HepG2 (cell line): ENCODE results near the gene CDYL. TPM values are rescaled to one million over a fixed set of nuclear protein-coding genes. Genes with fewer than 3 reads are reported as not detected.

Experiments
- ARID5B ChIP-seq: IDR thresholded peaks from 2 replicates; pipeline ENCODE4 v1.4.0; 2020; ENCODE audit warnings: mild to moderate bottlenecking, missing genetic modification reagents
- ASH2L ChIP-seq: fragments of 300-600, 200-600 bp; sonication (generic); IDR thresholded peaks from 2 replicates; pipeline ENCODE4 v1.7.0; 2017; ENCODE audit warnings: low read depth, mild to moderate bottlenecking, moderate library complexity, mixed read lengths, low read length; ENCODE audit not compliant: insufficient read length
- BRF2 ChIP-seq: sonication (generic); formaldehyde crosslinking; IDR thresholded peaks from 2 replicates; pipeline ENCODE4 v1.8.1; 2022; ENCODE audit warnings: mild to moderate bottlenecking, missing genetic modification reagents
- CBX1 ChIP-seq: IDR thresholded peaks from one replicate; pipeline ENCODE4 v1.6.1; 2016; ENCODE audit warnings: antibody characterized with exemption, low read depth
- GABPB1 ChIP-seq: IDR thresholded peaks from 2 replicates; pipeline ENCODE4 v1.6.1; 2016; ENCODE audit warnings: mild to moderate bottlenecking, missing genetic modification reagents, moderate library complexity, missing compliant biosample characterization
- GATA4 ChIP-seq: sonication (generic); IDR thresholded peaks from 2 replicates; pipeline ENCODE4 v1.6.1; 2016; ENCODE audit warnings: antibody characterized with exemption, low read depth, borderline replicate concordance
- GTF2F1 ChIP-seq: fragments of 150-350 bp; IDR thresholded peaks from 2 replicates; pipeline ENCODE4 v1.6.1; 2014; ENCODE audit warnings: low read length
- HNRNPH1 ChIP-seq: fragments of 200-400 bp; formaldehyde crosslinking; optimal IDR thresholded peaks from 2 replicates; pipeline ENCODE3; 2017; ENCODE audit warnings: mild to moderate bottlenecking, low read depth, low read length
- IKZF4 ChIP-seq: sonication (generic); formaldehyde crosslinking; IDR thresholded peaks from 2 replicates; pipeline ENCODE4 v1.5.1; 2020; ENCODE audit warnings: borderline replicate concordance, mild to moderate bottlenecking, low read depth, missing genetic modification reagents; ENCODE audit errors: not compliant biosample characterization
- JDP2 ChIP-seq: sonication (generic); formaldehyde crosslinking; IDR thresholded peaks from 2 replicates; pipeline ENCODE4 v1.8.1; 2022; ENCODE audit warnings: missing genetic modification reagents, borderline replicate concordance
- KDM2A ChIP-seq: sonication (generic); formaldehyde crosslinking; IDR thresholded peaks from 2 replicates; pipeline ENCODE4 v1.4.0; 2020; ENCODE audit warnings: low read depth, missing genetic modification reagents, borderline replicate concordance
- KDM5A ChIP-seq: fragments of 200-600 bp; sonication (generic); IDR thresholded peaks from 2 replicates; pipeline ENCODE4 v1.7.0; 2018; ENCODE audit warnings: antibody characterized with exemption, mild to moderate bottlenecking, low read length, borderline replicate concordance
- PHF21A ChIP-seq: sonication (generic); formaldehyde crosslinking; IDR thresholded peaks from 2 replicates; pipeline ENCODE4 v1.5.0; 2020; ENCODE audit warnings: mild to moderate bottlenecking, missing genetic modification reagents
- POGZ ChIP-seq: sonication (generic); formaldehyde crosslinking; IDR thresholded peaks from 2 replicates; pipeline ENCODE4 v1.4.0; 2020; ENCODE audit warnings: mild to moderate bottlenecking, missing genetic modification reagents
- REXO4 ChIP-seq: sonication (generic); formaldehyde crosslinking; IDR thresholded peaks from 2 replicates; pipeline ENCODE4 v1.8.0; 2022; ENCODE audit warnings: missing genetic modification reagents, mild to moderate bottlenecking, borderline replicate concordance
- SAP130 ChIP-seq: IDR thresholded peaks from 2 replicates; pipeline ENCODE4 v1.6.1; 2016; ENCODE audit warnings: low read depth
- ZBTB26 ChIP-seq: IDR thresholded peaks from 2 replicates; pipeline ENCODE4 v1.6.1; 2016; ENCODE audit warnings: missing compliant biosample characterization, missing genetic modification reagents, borderline replicate concordance
- ZBTB33 ChIP-seq: sonication (generic); formaldehyde crosslinking; IDR thresholded peaks from 2 replicates; pipeline ENCODE4 v1.4.0; 2020; ENCODE audit warnings: missing genetic modification reagents
- ZNF235 ChIP-seq: sonication (generic); formaldehyde crosslinking; IDR thresholded peaks from 2 replicates; pipeline ENCODE4 v1.8.1; 2023; ENCODE audit warnings: mild to moderate bottlenecking, missing genetic modification reagents, borderline replicate concordance
- ZNF331 ChIP-seq: sonication (generic); formaldehyde crosslinking; IDR thresholded peaks from 2 replicates; pipeline ENCODE4 v1.4.0; 2020; ENCODE audit warnings: missing genetic modification reagents
- polyA plus RNA-seq, 8 experiments: library from polyadenylated mRNA; depleted of rRNA in 3 of 8; stranded (reverse) in 7 of 8; unstranded in 1 of 8; fragments of >200 nt; fragmentation: Illumina TruSeq in 4 of 8; extraction: Trizol in 4 of 8; gene quantifications; 2 replicates each; pipeline versions ENCODE4 v1.2.1 to v1.2.3, GENCODE V29; 2011 to 2016; ENCODE audit warnings: low read depth in 4 of 8, missing spikeins in 1 of 8, mixed read lengths in 1 of 8; ENCODE audit not compliant: insufficient read depth in 1 of 8
- total RNA-seq, 5 experiments: library from RNA; depleted of rRNA; stranded (reverse); fragments of >200 nt; fragmentation: Illumina TruSeq; extraction: Trizol; gene quantifications; 2 replicates each; pipeline ENCODE4 v1.2.3, GENCODE V29; 2016; ENCODE audit warnings: low read depth in 1 of 5

CDYL gene
- total and polyA plus RNA-seq, 2 of the 13 experiments (the other 11 are each of a cell fraction or from before 2014, with no cell fraction given): 22.8 to 105 TPM

GRCh38 chr6:4809999-4810918, 34.1 kb downstream of the CDYL start (continued):
- TF ChIP-seq POGZ: peak; percentile 18
- TF ChIP-seq CBX1: no peak
- no peak for TF ChIP-seq GTF2F1
- TF ChIP-seq GABPB1 (CRISPR knock-in tag): no peak
- TF ChIP-seq GATA4: no peak
- no peak for TF ChIP-seq ZNF235
- TF ChIP-seq REXO4: no peak
- TF ChIP-seq KDM5A: no peak
- no peak for TF ChIP-seq HNRNPH1
- no peak for TF ChIP-seq KDM2A (CRISPR knock-in tag)
- no peak for TF ChIP-seq BRF2 (CRISPR knock-in tag)
- TF ChIP-seq IKZF4 (CRISPR knock-in tag): no peak
- TF ChIP-seq SAP130 (CRISPR knock-in tag): peak; percentile 50; the same call in 1 of the 2 replicates
- no peak for TF ChIP-seq JDP2 (CRISPR knock-in tag)
- TF ChIP-seq ARID5B (CRISPR knock-in tag): peak; percentile 89
- no peak for TF ChIP-seq ZBTB33
- TF ChIP-seq ZNF331 (CRISPR knock-in tag): peak; percentile 29; the same call in 1 of the 2 replicates
- peak; percentile 44 for TF ChIP-seq PHF21A (CRISPR knock-in tag)
- TF ChIP-seq ZBTB26 (CRISPR knock-in tag): no peak
- TF ChIP-seq ASH2L: peak; percentile 29
